HEK293T (cell line): ENCODE measurements around the gene BAIAP2L2.
"Not testable (repeated sequence)": the region's sequence is repeated elsewhere in the genome, so short reads cannot be mapped to it uniquely, and the experiment has no call there.

ENCODE experiments used
- CTCF ChIA-PET: fragments of 350-600 bp; formaldehyde crosslinking; extraction: SDS; loops from one replicate; lab custom pipeline; 2021; ENCODE audit warnings: antibody characterized with exemption, inconsistent platforms; lab: Yijun Ruan, JAX
- POLR2A ChIA-PET: fragments of 350-600 bp; formaldehyde crosslinking; extraction: SDS; loops from one replicate; lab custom pipeline; 2020; ENCODE audit warnings: antibody characterized with exemption, inconsistent platforms; lab: Yijun Ruan, JAX
- DNase-seq: peaks from one replicate; pipeline ENCODE4 v3.0.0; 2012; ENCODE audit warnings: mixed read lengths; ENCODE audit errors: extremely low spot score
- ARNT ChIP-seq: fragments of 450-650 bp; IDR thresholded peaks from 2 replicates; pipeline ENCODE4 v1.6.1; 2017; ENCODE audit warnings: mild to moderate bottlenecking
- BHLHE40 ChIP-seq: fragments of 450-650 bp; IDR thresholded peaks from 2 replicates; pipeline ENCODE4 v1.6.1; 2016; ENCODE audit warnings: mild to moderate bottlenecking, moderate library complexity, borderline replicate concordance
- CTBP1 ChIP-seq: fragments of 450-650 bp; IDR thresholded peaks from 2 replicates; pipeline ENCODE4 v1.6.1; 2016; ENCODE audit warnings: borderline replicate concordance
- ELF4 ChIP-seq: fragments of 450-650 bp; IDR thresholded peaks from 2 replicates; pipeline ENCODE4 v1.6.1; 2017; ENCODE audit warnings: antibody characterized with exemption
- FOXA1 ChIP-seq: fragments of 450-650 bp; IDR thresholded peaks from 2 replicates; pipeline ENCODE4 v1.6.1; 2016; ENCODE audit warnings: mild to moderate bottlenecking
- FOXK2 ChIP-seq: fragments of 450-650 bp; IDR thresholded peaks from 2 replicates; pipeline ENCODE4 v1.6.1; 2016; ENCODE audit warnings: mild to moderate bottlenecking
- FOXM1 ChIP-seq: fragments of 450-650 bp; IDR thresholded peaks from 2 replicates; pipeline ENCODE4 v1.6.1; 2017; ENCODE audit warnings: mild to moderate bottlenecking, borderline replicate concordance
- HDGF ChIP-seq: fragments of 450-650 bp; IDR thresholded peaks from 2 replicates; pipeline ENCODE4 v1.6.1; 2017; ENCODE audit warnings: antibody characterized with exemption, borderline replicate concordance
- L3MBTL2 ChIP-seq: fragments of 450-650 bp; conservative IDR thresholded peaks from 2 replicates; pipeline ENCODE4 v1.6.1; 2016; ENCODE audit warnings: mild to moderate bottlenecking
- LEF1 ChIP-seq: fragments of 450-650 bp; IDR thresholded peaks from 2 replicates; pipeline ENCODE4 v1.6.1; 2017; ENCODE audit warnings: mild to moderate bottlenecking, borderline replicate concordance
- NFRKB ChIP-seq: fragments of 450-650 bp; IDR thresholded peaks from 2 replicates; pipeline ENCODE4 v1.6.1; 2016; ENCODE audit warnings: mild to moderate bottlenecking, moderate library complexity
- PKNOX1 ChIP-seq: fragments of 450-650 bp; IDR thresholded peaks from 2 replicates; pipeline ENCODE4 v1.6.1; 2016
- SP1 ChIP-seq: fragments of 450-650 bp; IDR thresholded peaks from 2 replicates; pipeline ENCODE4 v1.6.1; 2017
- SUZ12 ChIP-seq: fragments of 450-650 bp; IDR thresholded peaks from 2 replicates; pipeline ENCODE4 v1.6.1; 2016; ENCODE audit warnings: mild to moderate bottlenecking
- TARDBP ChIP-seq: fragments of 450-650 bp; IDR thresholded peaks from 2 replicates; pipeline ENCODE4 v1.6.1; 2016
- ZNF384 ChIP-seq: fragments of 450-650 bp; IDR thresholded peaks from 2 replicates; pipeline ENCODE4 v1.6.1; 2016

BAIAP2L2 gene

GRCh38 chr22:38124236-38124974 is 13.9 kb upstream of the BAIAP2L2 start:
- no peak for DNase-seq
- CTCF ChIA-PET, result interaction anchor here (1.2 kb wide), 1 partner anchor 10 kb away, joined by 3 read pairs; no protein-coding TSS in a partner anchor
- no peak for TF ChIP-seq PKNOX1
- no peak for TF ChIP-seq NFRKB
- TF ChIP-seq SP1, result no peak
- no peak for TF ChIP-seq L3MBTL2
- no peak for TF ChIP-seq ELF4
- POLR2A ChIA-PET, result no interaction called here

- CTCF ChIA-PET, result interaction anchor here (0.8 kb wide), 1 partner anchor 9 kb away, joined by 3 read pairs; no protein-coding TSS in a partner anchor
- POLR2A ChIA-PET, result no interaction called here
These were observed 12.1 kb upstream of the BAIAP2L2 start for GRCh38 chr22:38122616-38123015.

GRCh38 chr22:38120359-38121110 is 10.1 kb upstream of the BAIAP2L2 start:
- DNase-seq, result no peak
- CTCF ChIA-PET, result no interaction called here
- TF ChIP-seq HDGF (no peak), NFRKB (no peak), ELF4 (no peak), FOXK2 (no peak), LEF1 (no peak), FOXA1 (no peak), L3MBTL2 (no peak), ZNF384 (no peak), FOXM1 (no peak)
- POLR2A ChIA-PET, result no interaction called here

More at GRCh38 chr22:38122616-38123015, 12.1 kb upstream of the BAIAP2L2 start:
- no peak for TF ChIP-seq NFRKB
- no peak for TF ChIP-seq CTBP1
- no peak for TF ChIP-seq ARNT
- no peak for TF ChIP-seq L3MBTL2
- TF ChIP-seq SP1, result no peak
- no peak for TF ChIP-seq HDGF
- TF ChIP-seq ZNF384, result no peak
- no peak for TF ChIP-seq FOXA1
- no peak for TF ChIP-seq LEF1
- TF ChIP-seq SUZ12, result no peak
- no peak for TF ChIP-seq PKNOX1
- TF ChIP-seq FOXK2, result no peak
- TF ChIP-seq BHLHE40, result no peak
- no peak for TF ChIP-seq ELF4
- DNase-seq, result no peak

GRCh38 chr22:38118747-38119146 is 8.3 kb upstream of the BAIAP2L2 start:
- CTCF ChIA-PET, DNase-seq: not testable (repeated sequence)
- POLR2A ChIA-PET, result interaction anchor here (0.6 kb wide), 1 partner anchor 156 kb away, joined by 3 read pairs; no protein-coding TSS in a partner anchor

GRCh38 chr22:38118182-38118581 is 7.7 kb upstream of the BAIAP2L2 start:
- DNase-seq, result no peak
- TF ChIP-seq FOXK2, result no peak
- no peak for TF ChIP-seq BHLHE40
- no peak for TF ChIP-seq ARNT
- no peak for TF ChIP-seq FOXA1
- no peak for TF ChIP-seq HDGF
- TF ChIP-seq SP1, result no peak
- no peak for TF ChIP-seq PKNOX1
- no peak for TF ChIP-seq TARDBP
- TF ChIP-seq CTBP1, result no peak
- no peak for TF ChIP-seq NFRKB
- TF ChIP-seq SUZ12, result no peak
- TF ChIP-seq L3MBTL2, result no peak
- no peak for TF ChIP-seq ZNF384
- no peak for TF ChIP-seq LEF1
- TF ChIP-seq FOXM1, result no peak
- no peak for TF ChIP-seq ELF4
- ChIA-PET POLR2A (interaction anchor here (0.6 kb wide), 1 partner anchor 157 kb away, joined by 3 read pairs; no protein-coding TSS in a partner anchor), CTCF (no interaction called here)

GRCh38 chr22:38117556-38117955 is 7.1 kb upstream of the BAIAP2L2 start:
- CTCF ChIA-PET, DNase-seq, POLR2A ChIA-PET: not testable (repeated sequence)
